GM21786 (cell line): ENCODE results near the gene SUSD4.
"Not testable (repeated sequence)": the region's sequence is repeated elsewhere in the genome, so short reads cannot be mapped to it uniquely, and the experiment has no call there.

Experiments used
- ATAC-seq: cut with Tn5 transposase; IDR thresholded peaks from one replicate; pipeline ENCODE4 v1.9.1; 2021; ENCODE audit not compliant: unreplicated experiment

The SUSD4 gene

GRCh38 chr1:223257856-223258550 lies 106.0 kb downstream of the SUSD4 start:
- no peak for ATAC-seq

GRCh38 chr1:223256034-223256433 lies 107.9 kb downstream of the SUSD4 start:
- no peak for ATAC-seq

- ATAC-seq, result no peak
Observed at GRCh38 chr1:223253916-223254315, 110.1 kb downstream of the SUSD4 start.

- not testable (repeated sequence) for ATAC-seq
Observed at GRCh38 chr1:223251387-223251786, 112.6 kb downstream of the SUSD4 start.

GRCh38 chr1:223250632-223251015 lies 113.4 kb downstream of the SUSD4 start:
- ATAC-seq, result no peak

- no peak for ATAC-seq
Observed at GRCh38 chr1:223249854-223250631, 113.9 kb downstream of the SUSD4 start.

- no peak for ATAC-seq
Observed at GRCh38 chr1:223248770-223249140, 115.2 kb downstream of the SUSD4 start.

- no peak for ATAC-seq
Observed at GRCh38 chr1:223248001-223248769, 115.8 kb downstream of the SUSD4 start.

- no peak for ATAC-seq
Observed at GRCh38 chr1:223246476-223247112, 117.4 kb downstream of the SUSD4 start.

GRCh38 chr1:223245983-223246382 lies 118.0 kb downstream of the SUSD4 start:
- no peak for ATAC-seq

GRCh38 chr1:223245411-223245810 lies 118.6 kb downstream of the SUSD4 start:
- no peak for ATAC-seq

- ATAC-seq, result peak; percentile 52
Observed at GRCh38 chr1:223244366-223245103, 119.4 kb downstream of the SUSD4 start.

GRCh38 chr1:223243441-223244050 lies 120.4 kb downstream of the SUSD4 start:
- no peak for ATAC-seq

GRCh38 chr1:223242971-223243370 lies 121.0 kb downstream of the SUSD4 start:
- no peak for ATAC-seq

- ATAC-seq, result no peak
Observed at GRCh38 chr1:223242382-223242955, 121.5 kb downstream of the SUSD4 start.

GRCh38 chr1:223240122-223240521 lies 123.9 kb downstream of the SUSD4 start:
- no peak for ATAC-seq

GRCh38 chr1:223235091-223235490 lies 128.9 kb downstream of the SUSD4 start:
- ATAC-seq, result no peak

- ATAC-seq, result no peak
Observed at GRCh38 chr1:223234534-223234933, 129.4 kb downstream of the SUSD4 start.

GRCh38 chr1:223234170-223234514 lies 129.8 kb downstream of the SUSD4 start:
- no peak for ATAC-seq
